H1 (cell line): ENCODE measurements around the gene POM121L2. TPM values are rescaled to one million over a fixed set of nuclear protein-coding genes. Genes with fewer than 3 reads are reported as not detected.

Experiments used
- CTCF ChIA-PET: fragments of 300-600 bp; sonication (Branson Sonifier 250); formaldehyde crosslinking; loops from one replicate; lab custom pipeline; 2021; ENCODE audit not compliant: partially characterized antibody; lab: Charles Lee
- POLR2A ChIA-PET: fragments of 300-600 bp; sonication (Branson Sonifier 250); formaldehyde crosslinking; loops from one replicate; lab custom pipeline; 2021; ENCODE audit warnings: inconsistent platforms; ENCODE audit not compliant: partially characterized antibody; lab: Charles Lee
- DNase-seq, 2 experiments: peaks; one replicate each; pipeline versions ENCODE4 v3.0.0 to v3.0.0-alpha.2; 2010 to 2022; ENCODE audit warnings: low spot score in 2 of 2, low read depth in 1 of 2, mixed read lengths in 1 of 2
- FAIRE-seq: peaks from 2 replicates; lab custom pipeline; 2011; peaks lifted over from hg19 to GRCh38; lab: Jason Lieb, UNC
- H2AFZ ChIP-seq: 2 replicates; pipeline ENCODE4 v1.8.1; 2012; ENCODE audit warnings: low read length, inconsistent platforms
- H2AK5ac ChIP-seq: 2 replicates; pipeline ENCODE4 v1.6.1; 2013; ENCODE audit warnings: low read depth, low read length
- H2BK120ac ChIP-seq: replicated peaks from 2 replicates; pipeline ENCODE3; 2013; ENCODE audit warnings: low read depth, low read length, inconsistent platforms
- H2BK12ac ChIP-seq: 2 replicates; pipeline ENCODE4 v1.6.1; 2013; ENCODE audit warnings: low read depth, low read length
- H2BK15ac ChIP-seq: 2 replicates; pipeline ENCODE4 v1.6.1; 2013; ENCODE audit warnings: low read length
- H2BK20ac ChIP-seq: 2 replicates; pipeline ENCODE4 v1.6.1; 2013; ENCODE audit warnings: low read length
- H2BK5ac ChIP-seq: 2 replicates; pipeline ENCODE4 v1.6.1; 2013; ENCODE audit warnings: low read depth, low read length
- H3K14ac ChIP-seq: 2 replicates; pipeline ENCODE4 v1.6.1; 2013; ENCODE audit warnings: inconsistent platforms; ENCODE audit not compliant: insufficient read length
- H3K18ac ChIP-seq: 2 replicates; pipeline ENCODE4 v1.6.1; 2013; ENCODE audit warnings: low read length; ENCODE audit errors: extremely low read depth
- H3K23ac ChIP-seq: 2 replicates; pipeline ENCODE4 v1.6.1; 2013; ENCODE audit warnings: inconsistent platforms; ENCODE audit not compliant: insufficient read length
- H3K23me2 ChIP-seq: 2 replicates; pipeline ENCODE4 v1.6.1; 2013; ENCODE audit warnings: low read depth, low read length
- H3K27ac ChIP-seq: 2 replicates; pipeline ENCODE4 v1.6.1; 2011; ENCODE audit warnings: low read depth, low read length, inconsistent platforms
- H3K27me3 ChIP-seq, 4 experiments: replicated peaks in 1 of 4; 1 replicate in 1 of 4; 2 replicates in 3 of 4; pipeline versions ENCODE4 v1.6.1 to v1.8.1; 2011 to 2013; ENCODE audit warnings: low read length in 3 of 4, mild to moderate bottlenecking in 3 of 4, inconsistent platforms in 2 of 4, mixed read lengths in 2 of 4, moderate library complexity in 1 of 4; ENCODE audit not compliant: control insufficient read depth in 3 of 4, insufficient read depth in 3 of 4; ENCODE audit errors: extremely low read depth in 1 of 4
- H3K36me3 ChIP-seq, 4 experiments: 2 replicates each; pipeline versions ENCODE4 v1.6.1 to v1.8.1; 2011 to 2013; ENCODE audit warnings: mild to moderate bottlenecking in 4 of 4, low read length in 3 of 4, moderate library complexity in 2 of 4, control low read depth in 1 of 4, inconsistent platforms in 1 of 4; ENCODE audit not compliant: insufficient read depth in 4 of 4, control insufficient read depth in 2 of 4
- H3K4ac ChIP-seq: replicated peaks from 2 replicates; pipeline ENCODE3; 2013; ENCODE audit warnings: low read length, low read depth, mixed read lengths, inconsistent platforms; ENCODE audit not compliant: insufficient read length
- H3K4me1 ChIP-seq, 4 experiments: replicated peaks in 1 of 4; 1 replicate in 1 of 4; 2 replicates in 3 of 4; pipeline versions ENCODE4 v1.6.1 to v1.8.1; 2011 to 2013; ENCODE audit warnings: low read length in 3 of 4, inconsistent platforms in 2 of 4, mixed read lengths in 1 of 4; ENCODE audit not compliant: insufficient read depth in 4 of 4, control insufficient read depth in 3 of 4
- H3K4me2 ChIP-seq, 2 experiments: 2 replicates each; pipeline versions ENCODE4 v1.6.1 to v1.8.1; 2011 to 2013; ENCODE audit warnings: low read depth in 2 of 2, low read length in 2 of 2, control low read depth in 1 of 2, inconsistent platforms in 1 of 2, mild to moderate bottlenecking in 1 of 2; ENCODE audit not compliant: insufficient read depth in 1 of 2
- H3K4me3 ChIP-seq, 4 experiments: fragments of 200-600, 300-600 bp in 1 of 4; sonication (generic), shearing (Covaris generic), sonication (Bioruptor Twin) in 1 of 4; 2 replicates each; pipeline versions ENCODE4 v1.5.1 to v1.8.1; 2011 to 2016; ENCODE audit warnings: low read length in 4 of 4, low read depth in 3 of 4, control low read depth in 2 of 4, inconsistent platforms in 2 of 4, mild to moderate bottlenecking in 2 of 4, mixed read lengths in 1 of 4, moderate library complexity in 1 of 4; ENCODE audit not compliant: insufficient read depth in 2 of 4; ENCODE audit errors: extremely low read depth in 1 of 4
- H3K56ac ChIP-seq: replicated peaks from 2 replicates; pipeline ENCODE3; 2013; ENCODE audit warnings: low read depth, mild to moderate bottlenecking, mixed read lengths, low read length, inconsistent platforms; ENCODE audit not compliant: insufficient read length
- H3K79me1 ChIP-seq: 2 replicates; pipeline ENCODE4 v1.6.1; 2013; ENCODE audit warnings: low read depth, low read length, control low read depth
- H3K79me2 ChIP-seq, 2 experiments: 2 replicates each; pipeline versions ENCODE4 v1.6.1 to v1.8.1; 2012 to 2013; ENCODE audit warnings: low read length in 2 of 2, mild to moderate bottlenecking in 2 of 2, inconsistent platforms in 1 of 2; ENCODE audit not compliant: insufficient read depth in 2 of 2, control insufficient read depth in 1 of 2
- H3K9ac ChIP-seq, 4 experiments: replicated peaks in 1 of 4; 1 replicate in 1 of 4; 2 replicates in 3 of 4; pipeline versions ENCODE4 v1.6.1 to v1.8.1; 2011 to 2013; ENCODE audit warnings: low read depth in 3 of 4, low read length in 3 of 4, control low read depth in 2 of 4, mild to moderate bottlenecking in 2 of 4, moderate library complexity in 2 of 4, inconsistent platforms in 1 of 4; ENCODE audit errors: extremely low read depth in 1 of 4
- H3K9me3 ChIP-seq, 2 experiments: 2 replicates each; pipeline versions ENCODE4 v1.6.1 to v1.8.1; 2012 to 2013; ENCODE audit warnings: mild to moderate bottlenecking in 2 of 2, moderate library complexity in 2 of 2, control low read depth in 1 of 2, inconsistent platforms in 1 of 2, low read depth in 1 of 2, low read length in 1 of 2, mixed read lengths in 1 of 2; ENCODE audit not compliant: insufficient read depth in 2 of 2
- H4K20me1 ChIP-seq, 2 experiments: replicated peaks in 1 of 2; 2 replicates each; pipeline versions ENCODE3 to v1.8.1; 2011 to 2013; ENCODE audit warnings: inconsistent platforms in 2 of 2, low read length in 2 of 2, mild to moderate bottlenecking in 1 of 2; ENCODE audit not compliant: insufficient read depth in 2 of 2, control insufficient read depth in 1 of 2
- H4K5ac ChIP-seq: 2 replicates; pipeline ENCODE4 v1.6.1; 2013; ENCODE audit warnings: low read length, low read depth, mixed read lengths, inconsistent platforms; ENCODE audit not compliant: insufficient read length
- H4K8ac ChIP-seq: 2 replicates; pipeline ENCODE4 v1.8.0; 2013; ENCODE audit warnings: mild to moderate bottlenecking, moderate library complexity, low read length, inconsistent platforms; ENCODE audit not compliant: insufficient read depth; ENCODE audit errors: extremely low read depth
- H4K91ac ChIP-seq: replicated peaks from 2 replicates; pipeline ENCODE3; 2013; ENCODE audit warnings: low read length, mixed read lengths, inconsistent platforms; ENCODE audit not compliant: insufficient read length
- CEBPB ChIP-seq: IDR thresholded peaks from 2 replicates; pipeline ENCODE4 v1.6.1; 2012; ENCODE audit warnings: low read depth, low read length
- RAD21 ChIP-seq, 2 experiments: IDR thresholded peaks in 1 of 2; conservative IDR thresholded peaks in 1 of 2; 2 replicates each; pipeline ENCODE4 v1.6.1; 2011; ENCODE audit warnings: low read depth in 2 of 2, low read length in 2 of 2, improper control_type of control experiment in 1 of 2, inconsistent platforms in 1 of 2, mild to moderate bottlenecking in 1 of 2, moderate library complexity in 1 of 2
- YY1 ChIP-seq: IDR thresholded peaks from 2 replicates; pipeline ENCODE4 v1.6.1; 2011; ENCODE audit warnings: low read depth, mild to moderate bottlenecking, low read length
- polyA plus RNA-seq, 7 experiments: library from polyadenylated mRNA; depleted of rRNA in 3 of 7; stranded (reverse) in 5 of 7; unstranded in 2 of 7; fragments of >200 nt in 5 of 7; fragments of 200-250 nt in 2 of 7; gene quantifications; 1 replicate in 5 of 7; 2 replicates in 1 of 7; 4 replicates in 1 of 7; pipeline versions ENCODE4 v1.2.1 to v1.2.3, GENCODE V29; 2011 to 2013; ENCODE audit warnings: missing spikeins in 2 of 7, mixed read lengths in 2 of 7
- total RNA-seq: library from RNA; stranded (reverse); fragmentation: NEBNext Ultra II Directional; extraction: Animal tissue kit (Norgen Biotek cat#: 25700); gene quantifications from 2 replicates; pipeline ENCODE4 v1.2.1, GENCODE V29; 2021

The POM121L2 gene
- total and polyA plus RNA-seq, 2 of the 8 experiments (the other 6 are each of a cell fraction or from before 2014, with no cell fraction given) = 0.05 to 0.09 TPM

DNA sequence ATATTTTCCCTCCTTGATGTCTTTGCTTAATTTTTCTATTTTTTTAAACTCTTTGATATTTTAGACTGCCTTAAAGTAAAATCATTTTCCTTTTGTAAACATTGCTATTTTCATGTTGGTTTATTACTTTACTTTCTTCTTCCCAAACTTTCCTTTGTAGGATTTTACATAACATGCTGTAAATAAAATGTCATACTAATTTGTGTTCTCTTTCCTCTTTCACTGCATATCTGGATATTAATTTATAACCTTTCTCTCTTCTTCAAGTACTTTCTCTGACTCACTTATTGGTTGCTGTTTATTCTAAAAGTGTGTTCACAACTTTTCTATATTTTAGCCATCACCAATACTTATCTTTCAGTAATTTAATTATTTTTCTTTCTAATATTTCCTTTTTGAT lies 9.3 kb upstream of the POM121L2 start:
- no peak for DNase-seq
- no peak overlapping the region for H3K23ac ChIP-seq
- TF ChIP-seq YY1 = no peak
- no peak for TF ChIP-seq RAD21 (IDR thresholded peaks at IDR 0.05 in 1 of 2, conservative IDR thresholded peaks at IDR 0.05 in 1 of 2; ENCODE audit: low read depth in 2 of 2, low read length in 2 of 2)
- no peak for TF ChIP-seq CEBPB
- no peaks in the 10 kb centered on the region for H3K79me2 ChIP-seq
- H2AFZ ChIP-seq = no peak overlapping the region
- ChIA-PET POLR2A (no interaction called here), CTCF (no interaction called here)
- H3K79me1 ChIP-seq = no peaks in the 10 kb centered on the region
- no peak overlapping the region for H4K5ac ChIP-seq
- no peaks in the 10 kb centered on the region for H3K4me1 ChIP-seq
- no peak for FAIRE-seq
- H2BK15ac ChIP-seq = no peak overlapping the region
- H2BK20ac ChIP-seq = no peak overlapping the region
- no peak overlapping the region for H2BK12ac ChIP-seq
- H3K36me3 ChIP-seq = no peaks in the 10 kb centered on the region
- no peak overlapping the region for H3K4me2 ChIP-seq
- no peak overlapping the region for H3K14ac ChIP-seq
- no peaks in the 10 kb centered on the region for H3K23me2 ChIP-seq
- no peak overlapping the region for H3K4me3 ChIP-seq
- H3K56ac ChIP-seq = no peak overlapping the region
- no peak overlapping the region for H2BK5ac ChIP-seq
- no peaks in the 10 kb centered on the region for H3K9me3 ChIP-seq
- H4K20me1 ChIP-seq = no peaks in the 10 kb centered on the region
- H3K18ac ChIP-seq = no peak overlapping the region
- H3K4ac ChIP-seq = no peak overlapping the region
- no peaks in the 10 kb centered on the region for H3K27me3 ChIP-seq
- no peak overlapping the region for H2BK120ac ChIP-seq
- H2AK5ac ChIP-seq = no peak overlapping the region
- no peak overlapping the region for H4K91ac ChIP-seq
- no peak overlapping the region for H3K9ac ChIP-seq
- H3K27ac ChIP-seq = no peak overlapping the region
- H4K8ac ChIP-seq = no peak overlapping the region
